HEK293 (cell line): ENCODE data around the gene DENND11.

Source experiments
- CTCF ChIA-PET: fragments of 350-600 bp; formaldehyde crosslinking; extraction: SDS; loops from one replicate; lab custom pipeline; 2021; ENCODE audit warnings: antibody characterized with exemption; lab: Yijun Ruan, JAX
- POLR2A ChIA-PET: fragments of 300-600 bp; formaldehyde crosslinking; extraction: SDS; loops from one replicate; lab custom pipeline; 2020; ENCODE audit warnings: antibody characterized with exemption, inconsistent platforms; lab: Yijun Ruan, JAX
- H3K27ac ChIP-seq: fragments of 200-500 bp; sonication (Bioruptor generic); 2 replicates; pipeline ENCODE4 v1.5.1; 2014; ENCODE audit warnings: low read depth, low read length, control low read depth, inconsistent platforms; ENCODE audit errors: extremely low read depth
- H3K36me3 ChIP-seq, 2 experiments: fragments of 200-500 bp in 1 of 2; sonication (Bioruptor generic) in 1 of 2; 1 replicate in 1 of 2; 2 replicates in 1 of 2; pipeline ENCODE4 v1.5.1; 2014 to 2017; ENCODE audit warnings: inconsistent platforms in 2 of 2, low read length in 2 of 2; ENCODE audit not compliant: control insufficient read depth in 2 of 2, insufficient read depth in 1 of 2
- H3K4me1 ChIP-seq: fragments of 200-500 bp; sonication (Bioruptor generic); 2 replicates; pipeline ENCODE4 v1.5.1; 2014; ENCODE audit warnings: mild to moderate bottlenecking, low read length, inconsistent platforms; ENCODE audit not compliant: control insufficient read depth, insufficient read depth
- H3K4me3 ChIP-seq: 2 replicates; pipeline ENCODE4 v1.5.1; 2011; ENCODE audit warnings: low read depth, mild to moderate bottlenecking, control low read depth, low read length, moderate library complexity
- H3K9me3 ChIP-seq: fragments of 200-500 bp; sonication (Bioruptor generic); 2 replicates; pipeline ENCODE4 v1.5.1; 2014; ENCODE audit warnings: low read depth, low read length, inconsistent platforms; ENCODE audit not compliant: control insufficient read depth, insufficient read depth
- MYNN ChIP-seq: fragments of 450-650 bp; formaldehyde crosslinking; IDR thresholded peaks from 2 replicates; pipeline ENCODE4 v1.5.1; 2016; ENCODE audit warnings: missing biosample characterization, missing genetic modification characterization, borderline replicate concordance
- PRDM1 ChIP-seq: fragments of 450-650 bp; formaldehyde crosslinking; IDR thresholded peaks from 2 replicates; pipeline ENCODE4; 2016; ENCODE audit warnings: missing biosample characterization, missing genetic modification characterization
- ZNF148 ChIP-seq: fragments of 450-650 bp; formaldehyde crosslinking; IDR thresholded peaks from 2 replicates; pipeline ENCODE4 v1.5.0; 2017; ENCODE audit warnings: missing biosample characterization, missing genetic modification characterization, borderline replicate concordance
- ZNF223 ChIP-seq: fragments of 450-650 bp; formaldehyde crosslinking; IDR thresholded peaks from 2 replicates; pipeline ENCODE4 v1.5.1; 2016; ENCODE audit warnings: missing biosample characterization, missing genetic modification characterization
- ZNF473 ChIP-seq: fragments of 450-650 bp; formaldehyde crosslinking; IDR thresholded peaks from 2 replicates; pipeline ENCODE4 v1.5.1; 2017; ENCODE audit warnings: missing biosample characterization, missing genetic modification characterization
- ZNF610 ChIP-seq: fragments of 450-650 bp; formaldehyde crosslinking; IDR thresholded peaks from 2 replicates; pipeline ENCODE4 v1.5.1; 2016; ENCODE audit warnings: missing biosample characterization, missing genetic modification characterization, borderline replicate concordance
- ZNF670 ChIP-seq: fragments of 450-650 bp; formaldehyde crosslinking; IDR thresholded peaks from 2 replicates; pipeline ENCODE4 v1.5.1; 2016; ENCODE audit warnings: missing biosample characterization, missing genetic modification characterization, low read depth
- TF ChIP-seq, protein P1 (sequence below): fragments of 450-650 bp; formaldehyde crosslinking; IDR thresholded peaks from 2 replicates; pipeline ENCODE4 v1.5.1; 2016; ENCODE audit warnings: missing biosample characterization, missing genetic modification characterization, low read depth
- TF ChIP-seq, protein P2 (sequence below): fragments of 450-650 bp; formaldehyde crosslinking; IDR thresholded peaks from 2 replicates; pipeline ENCODE4 v1.5.1; 2016; ENCODE audit warnings: missing biosample characterization, missing genetic modification characterization
- TF ChIP-seq, protein P3 (sequence below): fragments of 450-650 bp; formaldehyde crosslinking; IDR thresholded peaks from 2 replicates; pipeline ENCODE4 v1.5.1; 2016; ENCODE audit warnings: missing biosample characterization, missing genetic modification characterization, borderline replicate concordance
- TF ChIP-seq, protein P4 (sequence below): fragments of 450-650 bp; formaldehyde crosslinking; conservative IDR thresholded peaks from 2 replicates; pipeline ENCODE4 v1.5.1; 2016; ENCODE audit warnings: low read depth, missing biosample characterization, missing genetic modification characterization

Gene DENND11

GRCh38 chr7:141671705-141672496 lies 30.1 kb downstream of the DENND11 start:
- H3K4me1 ChIP-seq, result no peaks in the 10 kb centered on the region
- H3K36me3 ChIP-seq, result peaks cover 0 to 30% of the 10 kb centered on the region in 2 experiments; a peak in 1 of 3 replicates
- CTCF ChIA-PET, result interaction anchor here (1.3 kb wide), 1 partner anchor 66 kb away, joined by 4 read pairs; the partner anchor contains the start of gene SSBP1

More at GRCh38 chr7:141671705-141672496, 30.1 kb downstream of the DENND11 start:
- no peak overlapping the region for H3K27ac ChIP-seq
- no peaks in the 10 kb centered on the region for H3K9me3 ChIP-seq
- no peak overlapping the region for H3K4me3 ChIP-seq
- TF ChIP-seq PRDM1 (tag by site-specific recombination), result no peak
- TF ChIP-seq, protein P1, sequence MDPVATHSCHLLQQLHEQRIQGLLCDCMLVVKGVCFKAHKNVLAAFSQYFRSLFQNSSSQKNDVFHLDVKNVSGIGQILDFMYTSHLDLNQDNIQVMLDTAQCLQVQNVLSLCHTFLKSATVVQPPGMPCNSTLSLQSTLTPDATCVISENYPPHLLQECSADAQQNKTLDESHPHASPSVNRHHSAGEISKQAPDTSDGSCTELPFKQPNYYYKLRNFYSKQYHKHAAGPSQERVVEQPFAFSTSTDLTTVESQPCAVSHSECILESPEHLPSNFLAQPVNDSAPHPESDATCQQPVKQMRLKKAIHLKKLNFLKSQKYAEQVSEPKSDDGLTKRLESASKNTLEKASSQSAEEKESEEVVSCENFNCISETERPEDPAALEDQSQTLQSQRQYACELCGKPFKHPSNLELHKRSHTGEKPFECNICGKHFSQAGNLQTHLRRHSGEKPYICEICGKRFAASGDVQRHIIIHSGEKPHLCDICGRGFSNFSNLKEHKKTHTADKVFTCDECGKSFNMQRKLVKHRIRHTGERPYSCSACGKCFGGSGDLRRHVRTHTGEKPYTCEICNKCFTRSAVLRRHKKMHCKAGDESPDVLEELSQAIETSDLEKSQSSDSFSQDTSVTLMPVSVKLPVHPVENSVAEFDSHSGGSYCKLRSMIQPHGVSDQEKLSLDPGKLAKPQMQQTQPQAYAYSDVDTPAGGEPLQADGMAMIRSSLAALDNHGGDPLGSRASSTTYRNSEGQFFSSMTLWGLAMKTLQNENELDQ, result no peak
- TF ChIP-seq, protein P2, sequence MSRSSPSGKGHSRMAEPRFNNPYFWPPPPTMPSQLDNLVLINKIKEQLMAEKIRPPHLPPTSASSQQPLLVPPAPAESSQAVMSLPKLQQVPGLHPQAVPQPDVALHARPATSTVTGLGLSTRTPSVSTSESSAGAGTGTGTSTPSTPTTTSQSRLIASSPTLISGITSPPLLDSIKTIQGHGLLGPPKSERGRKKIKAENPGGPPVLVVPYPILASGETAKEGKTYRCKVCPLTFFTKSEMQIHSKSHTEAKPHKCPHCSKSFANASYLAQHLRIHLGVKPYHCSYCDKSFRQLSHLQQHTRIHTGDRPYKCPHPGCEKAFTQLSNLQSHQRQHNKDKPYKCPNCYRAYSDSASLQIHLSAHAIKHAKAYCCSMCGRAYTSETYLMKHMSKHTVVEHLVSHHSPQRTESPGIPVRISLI (tag by site-specific recombination), result no peak
- TF ChIP-seq ZNF473 (tag by site-specific recombination), result no peak
- TF ChIP-seq, protein P3, sequence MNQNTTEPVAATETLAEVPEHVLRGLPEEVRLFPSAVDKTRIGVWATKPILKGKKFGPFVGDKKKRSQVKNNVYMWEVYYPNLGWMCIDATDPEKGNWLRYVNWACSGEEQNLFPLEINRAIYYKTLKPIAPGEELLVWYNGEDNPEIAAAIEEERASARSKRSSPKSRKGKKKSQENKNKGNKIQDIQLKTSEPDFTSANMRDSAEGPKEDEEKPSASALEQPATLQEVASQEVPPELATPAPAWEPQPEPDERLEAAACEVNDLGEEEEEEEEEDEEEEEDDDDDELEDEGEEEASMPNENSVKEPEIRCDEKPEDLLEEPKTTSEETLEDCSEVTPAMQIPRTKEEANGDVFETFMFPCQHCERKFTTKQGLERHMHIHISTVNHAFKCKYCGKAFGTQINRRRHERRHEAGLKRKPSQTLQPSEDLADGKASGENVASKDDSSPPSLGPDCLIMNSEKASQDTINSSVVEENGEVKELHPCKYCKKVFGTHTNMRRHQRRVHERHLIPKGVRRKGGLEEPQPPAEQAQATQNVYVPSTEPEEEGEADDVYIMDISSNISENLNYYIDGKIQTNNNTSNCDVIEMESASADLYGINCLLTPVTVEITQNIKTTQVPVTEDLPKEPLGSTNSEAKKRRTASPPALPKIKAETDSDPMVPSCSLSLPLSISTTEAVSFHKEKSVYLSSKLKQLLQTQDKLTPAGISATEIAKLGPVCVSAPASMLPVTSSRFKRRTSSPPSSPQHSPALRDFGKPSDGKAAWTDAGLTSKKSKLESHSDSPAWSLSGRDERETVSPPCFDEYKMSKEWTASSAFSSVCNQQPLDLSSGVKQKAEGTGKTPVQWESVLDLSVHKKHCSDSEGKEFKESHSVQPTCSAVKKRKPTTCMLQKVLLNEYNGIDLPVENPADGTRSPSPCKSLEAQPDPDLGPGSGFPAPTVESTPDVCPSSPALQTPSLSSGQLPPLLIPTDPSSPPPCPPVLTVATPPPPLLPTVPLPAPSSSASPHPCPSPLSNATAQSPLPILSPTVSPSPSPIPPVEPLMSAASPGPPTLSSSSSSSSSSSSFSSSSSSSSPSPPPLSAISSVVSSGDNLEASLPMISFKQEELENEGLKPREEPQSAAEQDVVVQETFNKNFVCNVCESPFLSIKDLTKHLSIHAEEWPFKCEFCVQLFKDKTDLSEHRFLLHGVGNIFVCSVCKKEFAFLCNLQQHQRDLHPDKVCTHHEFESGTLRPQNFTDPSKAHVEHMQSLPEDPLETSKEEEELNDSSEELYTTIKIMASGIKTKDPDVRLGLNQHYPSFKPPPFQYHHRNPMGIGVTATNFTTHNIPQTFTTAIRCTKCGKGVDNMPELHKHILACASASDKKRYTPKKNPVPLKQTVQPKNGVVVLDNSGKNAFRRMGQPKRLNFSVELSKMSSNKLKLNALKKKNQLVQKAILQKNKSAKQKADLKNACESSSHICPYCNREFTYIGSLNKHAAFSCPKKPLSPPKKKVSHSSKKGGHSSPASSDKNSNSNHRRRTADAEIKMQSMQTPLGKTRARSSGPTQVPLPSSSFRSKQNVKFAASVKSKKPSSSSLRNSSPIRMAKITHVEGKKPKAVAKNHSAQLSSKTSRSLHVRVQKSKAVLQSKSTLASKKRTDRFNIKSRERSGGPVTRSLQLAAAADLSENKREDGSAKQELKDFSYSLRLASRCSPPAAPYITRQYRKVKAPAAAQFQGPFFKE, result no peak
- no peak for TF ChIP-seq MYNN (tag by site-specific recombination)
- TF ChIP-seq, protein P4, sequence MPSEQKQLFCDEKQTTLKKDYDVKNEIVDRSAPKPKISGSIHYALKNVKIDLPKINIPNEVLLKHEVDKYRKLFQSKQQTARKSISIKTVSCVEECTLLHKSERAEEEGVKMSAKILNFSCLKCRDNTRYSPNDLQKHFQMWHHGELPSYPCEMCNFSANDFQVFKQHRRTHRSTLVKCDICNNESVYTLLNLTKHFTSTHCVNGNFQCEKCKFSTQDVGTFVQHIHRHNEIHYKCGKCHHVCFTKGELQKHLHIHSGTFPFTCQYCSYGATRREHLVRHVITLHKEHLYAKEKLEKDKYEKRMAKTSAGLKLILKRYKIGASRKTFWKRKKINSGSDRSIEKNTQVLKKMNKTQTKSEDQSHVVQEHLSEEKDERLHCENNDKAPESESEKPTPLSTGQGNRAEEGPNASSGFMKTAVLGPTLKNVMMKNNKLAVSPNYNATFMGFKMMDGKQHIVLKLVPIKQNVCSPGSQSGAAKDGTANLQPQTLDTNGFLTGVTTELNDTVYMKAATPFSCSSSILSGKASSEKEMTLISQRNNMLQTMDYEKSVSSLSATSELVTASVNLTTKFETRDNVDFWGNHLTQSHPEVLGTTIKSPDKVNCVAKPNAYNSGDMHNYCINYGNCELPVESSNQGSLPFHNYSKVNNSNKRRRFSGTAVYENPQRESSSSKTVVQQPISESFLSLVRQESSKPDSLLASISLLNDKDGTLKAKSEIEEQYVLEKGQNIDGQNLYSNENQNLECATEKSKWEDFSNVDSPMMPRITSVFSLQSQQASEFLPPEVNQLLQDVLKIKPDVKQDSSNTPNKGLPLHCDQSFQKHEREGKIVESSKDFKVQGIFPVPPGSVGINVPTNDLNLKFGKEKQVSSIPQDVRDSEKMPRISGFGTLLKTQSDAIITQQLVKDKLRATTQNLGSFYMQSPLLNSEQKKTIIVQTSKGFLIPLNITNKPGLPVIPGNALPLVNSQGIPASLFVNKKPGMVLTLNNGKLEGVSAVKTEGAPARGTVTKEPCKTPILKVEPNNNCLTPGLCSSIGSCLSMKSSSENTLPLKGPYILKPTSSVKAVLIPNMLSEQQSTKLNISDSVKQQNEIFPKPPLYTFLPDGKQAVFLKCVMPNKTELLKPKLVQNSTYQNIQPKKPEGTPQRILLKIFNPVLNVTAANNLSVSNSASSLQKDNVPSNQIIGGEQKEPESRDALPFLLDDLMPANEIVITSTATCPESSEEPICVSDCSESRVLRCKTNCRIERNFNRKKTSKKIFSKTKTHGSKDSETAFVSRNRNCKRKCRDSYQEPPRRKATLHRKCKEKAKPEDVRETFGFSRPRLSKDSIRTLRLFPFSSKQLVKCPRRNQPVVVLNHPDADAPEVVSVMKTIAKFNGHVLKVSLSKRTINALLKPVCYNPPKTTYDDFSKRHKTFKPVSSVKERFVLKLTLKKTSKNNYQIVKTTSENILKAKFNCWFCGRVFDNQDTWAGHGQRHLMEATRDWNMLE (tag by site-specific recombination), result no peak
- TF ChIP-seq ZNF670, result no peak
- no peak for TF ChIP-seq ZNF223 (tag by site-specific recombination)
- no peak for TF ChIP-seq ZNF610 (tag by site-specific recombination)
- TF ChIP-seq ZNF148 (tag by site-specific recombination), result no peak
- TF ChIP-seq, all 188 proteins: peak for 0
- POLR2A ChIA-PET, result no interaction called here
